Glutamatergic neuron (in vitro differentiated cells): ENCODE data around the gene IWS1. TPM values are rescaled to one million over a fixed set of nuclear protein-coding genes. Genes with fewer than 3 reads are reported as not detected.

Experiments used
- DNase-seq: peaks from one replicate; pipeline ENCODE4 v3.0.0; 2022
- H3K27ac Mint-ChIP-seq: one replicate; pipeline ENCODE4 v1.8.0; 2020; ENCODE audit warnings: mild to moderate bottlenecking, mixed read lengths, inconsistent platforms; ENCODE audit not compliant: unreplicated experiment
- H3K27me3 Mint-ChIP-seq: one replicate; pipeline ENCODE4 v1.8.0; 2020; ENCODE audit warnings: mild to moderate bottlenecking, moderate library complexity, mixed read lengths, inconsistent platforms; ENCODE audit not compliant: unreplicated experiment
- H3K36me3 Mint-ChIP-seq: one replicate; pipeline ENCODE4 v1.8.0; 2020; ENCODE audit warnings: mild to moderate bottlenecking, mixed read lengths, inconsistent platforms; ENCODE audit not compliant: unreplicated experiment
- H3K4me1 Mint-ChIP-seq: one replicate; pipeline ENCODE4 v1.8.0; 2020; ENCODE audit warnings: mild to moderate bottlenecking, low read depth, mixed read lengths, inconsistent platforms; ENCODE audit not compliant: unreplicated experiment
- H3K4me3 Mint-ChIP-seq: one replicate; pipeline ENCODE4 v1.8.0; 2020; ENCODE audit warnings: mild to moderate bottlenecking, mixed read lengths, inconsistent platforms; ENCODE audit not compliant: unreplicated experiment
- H3K9me3 Mint-ChIP-seq: one replicate; pipeline ENCODE4 v1.8.0; 2020; ENCODE audit warnings: mild to moderate bottlenecking, moderate library complexity, mixed read lengths, inconsistent platforms; ENCODE audit not compliant: unreplicated experiment
- total RNA-seq: library from RNA; stranded (reverse); fragmentation: NEBNext Ultra II Directional; extraction: Animal tissue kit (Norgen Biotek cat#: 25700); gene quantifications from one replicate; pipeline ENCODE4 v1.2.1, GENCODE V29; 2021; ENCODE audit not compliant: unreplicated experiment
- TF ChIP-seq, protein P1 (sequence below): fragments of 200-600 bp; sonication (generic); IDR thresholded peaks from one replicate; pipeline ENCODE4 v1.5.0; 2021; ENCODE audit not compliant: partially characterized antibody, unreplicated experiment

The IWS1 gene
- total RNA-seq, 1 donor from 2014 or later = 46.1 TPM

DNA sequence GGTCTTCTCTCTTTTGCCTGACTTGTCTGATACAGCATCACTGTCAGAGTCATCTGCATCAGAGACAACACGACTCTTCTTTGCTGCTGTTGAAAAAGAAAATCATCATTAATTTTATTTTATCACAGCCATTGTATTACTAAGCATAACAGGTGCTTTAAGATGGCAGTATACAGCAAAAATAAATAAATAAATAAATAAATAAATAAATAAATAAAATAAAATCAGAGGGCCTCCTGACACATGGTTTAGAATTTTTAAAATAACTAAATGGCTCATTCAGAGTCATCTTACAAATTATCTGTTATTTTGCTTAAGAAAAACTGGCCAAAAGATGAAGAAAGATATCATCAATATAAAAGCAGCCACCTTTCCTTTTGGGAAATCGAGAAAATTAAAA, 22.8 kb downstream of the IWS1 start:
- TF ChIP-seq, protein P1, sequence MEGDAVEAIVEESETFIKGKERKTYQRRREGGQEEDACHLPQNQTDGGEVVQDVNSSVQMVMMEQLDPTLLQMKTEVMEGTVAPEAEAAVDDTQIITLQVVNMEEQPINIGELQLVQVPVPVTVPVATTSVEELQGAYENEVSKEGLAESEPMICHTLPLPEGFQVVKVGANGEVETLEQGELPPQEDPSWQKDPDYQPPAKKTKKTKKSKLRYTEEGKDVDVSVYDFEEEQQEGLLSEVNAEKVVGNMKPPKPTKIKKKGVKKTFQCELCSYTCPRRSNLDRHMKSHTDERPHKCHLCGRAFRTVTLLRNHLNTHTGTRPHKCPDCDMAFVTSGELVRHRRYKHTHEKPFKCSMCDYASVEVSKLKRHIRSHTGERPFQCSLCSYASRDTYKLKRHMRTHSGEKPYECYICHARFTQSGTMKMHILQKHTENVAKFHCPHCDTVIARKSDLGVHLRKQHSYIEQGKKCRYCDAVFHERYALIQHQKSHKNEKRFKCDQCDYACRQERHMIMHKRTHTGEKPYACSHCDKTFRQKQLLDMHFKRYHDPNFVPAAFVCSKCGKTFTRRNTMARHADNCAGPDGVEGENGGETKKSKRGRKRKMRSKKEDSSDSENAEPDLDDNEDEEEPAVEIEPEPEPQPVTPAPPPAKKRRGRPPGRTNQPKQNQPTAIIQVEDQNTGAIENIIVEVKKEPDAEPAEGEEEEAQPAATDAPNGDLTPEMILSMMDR = no peak
- H3K4me1 Mint-ChIP-seq = peaks cover 6% of the 10 kb centered on the region
- H3K36me3 Mint-ChIP-seq = no peaks in the 10 kb centered on the region
- peak overlapping the region; percentile 11 for H3K27ac Mint-ChIP-seq
- H3K9me3 Mint-ChIP-seq = no peaks in the 10 kb centered on the region
- no peaks in the 10 kb centered on the region for H3K27me3 Mint-ChIP-seq
- no peak for DNase-seq
- no peak overlapping the region for H3K4me3 Mint-ChIP-seq

DNA sequence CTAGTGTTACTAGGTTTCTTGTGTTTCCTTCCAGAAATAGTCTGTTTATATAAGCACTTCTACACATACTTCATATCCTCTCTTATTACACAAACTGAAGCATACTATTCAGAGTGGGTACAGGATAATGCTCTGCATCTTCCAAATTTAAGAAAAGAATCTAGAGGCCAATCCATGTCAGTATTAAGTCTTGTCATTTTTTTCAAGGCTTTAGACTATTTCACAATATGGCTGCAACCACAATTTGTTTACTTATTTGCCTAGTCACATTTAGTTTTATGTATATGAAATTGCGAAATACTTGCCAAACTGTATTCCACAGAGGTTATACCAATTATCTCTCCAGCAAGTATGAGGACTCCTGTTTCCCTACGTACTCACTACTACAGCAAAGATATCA, 27.9 kb downstream of the IWS1 start:
- Mint-ChIP-seq H3K4me1 (no peaks in the 10 kb centered on the region), H3K27me3 (no peaks in the 10 kb centered on the region), H3K36me3 (peaks cover 2% of the 10 kb centered on the region), H3K27ac (no peak overlapping the region), H3K4me3 (no peak overlapping the region), H3K9me3 (no peaks in the 10 kb centered on the region)
- TF ChIP-seq, protein P1 = no peak
- DNase-seq = no peak

DNA sequence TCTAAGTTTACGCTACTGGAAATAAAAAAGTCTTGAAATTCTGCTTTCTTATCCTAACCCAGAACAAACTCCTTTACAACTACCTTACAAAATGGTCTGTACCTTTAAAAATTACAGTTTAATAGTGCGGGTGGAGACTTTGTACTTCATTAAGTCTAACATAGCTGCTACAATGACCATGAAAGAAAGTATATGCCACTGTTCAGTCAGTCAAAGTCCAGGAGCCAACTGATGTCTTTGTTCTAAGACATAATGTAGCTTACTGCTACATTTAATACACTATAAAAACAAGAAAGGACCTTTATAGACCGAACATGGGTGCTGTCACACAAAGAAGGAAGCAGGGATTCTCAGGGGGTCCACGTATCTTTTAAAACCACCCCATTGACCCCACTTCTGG, 36.0 kb downstream of the IWS1 start:
- Mint-ChIP-seq H3K27ac (no peak overlapping the region), H3K36me3 (peaks cover 3% of the 10 kb centered on the region), H3K4me1 (no peaks in the 10 kb centered on the region), H3K9me3 (no peaks in the 10 kb centered on the region), H3K4me3 (no peak overlapping the region), H3K27me3 (no peaks in the 10 kb centered on the region)
- no peak for DNase-seq
- TF ChIP-seq, protein P1 = no peak

DNA sequence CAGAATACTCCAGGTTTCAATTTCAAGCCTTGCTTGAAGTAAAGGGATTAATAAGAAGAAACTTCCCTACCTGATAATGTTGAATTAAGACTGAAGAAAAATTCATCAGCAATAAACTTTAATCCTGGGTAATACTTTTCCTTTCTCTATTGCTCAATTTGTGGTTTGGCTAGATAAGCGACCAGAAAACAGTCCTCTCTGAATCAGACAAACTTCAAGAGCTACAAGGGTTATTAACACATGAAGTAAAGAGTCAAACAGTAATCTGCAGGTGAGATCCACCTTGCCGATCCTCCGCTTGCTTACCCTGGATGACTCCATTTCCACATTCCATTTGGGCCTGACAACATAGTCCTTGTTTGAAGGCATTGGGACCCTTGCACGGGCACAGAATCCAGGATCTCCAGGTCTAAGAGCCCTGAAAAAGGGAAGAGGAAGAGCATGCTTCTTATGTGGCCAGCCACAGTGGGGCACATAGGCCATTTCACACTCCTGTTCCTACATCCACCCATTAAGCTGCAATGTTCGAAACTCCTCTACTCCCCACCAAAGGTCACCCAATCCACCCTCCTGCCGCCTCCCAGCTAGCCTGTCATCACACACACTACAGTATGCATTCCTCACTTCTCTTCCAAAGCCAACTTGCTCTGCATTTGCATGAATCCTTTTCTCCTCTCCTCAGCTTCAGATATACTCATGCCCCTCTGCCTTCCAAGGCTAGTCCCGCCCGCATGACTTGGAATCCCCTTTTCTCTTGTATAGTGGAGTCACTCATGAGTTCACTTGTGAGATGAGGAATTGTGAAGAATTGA, 39.8 kb downstream of the IWS1 start:
- no peaks in the 10 kb centered on the region for H3K9me3 Mint-ChIP-seq
- DNase-seq = no peak
- no peaks in the 10 kb centered on the region for H3K27me3 Mint-ChIP-seq
- H3K27ac Mint-ChIP-seq = no peak overlapping the region
- TF ChIP-seq, protein P1 = no peak
- no peaks in the 10 kb centered on the region for H3K36me3 Mint-ChIP-seq
- no peak overlapping the region for H3K4me3 Mint-ChIP-seq
- no peaks in the 10 kb centered on the region for H3K4me1 Mint-ChIP-seq

DNA sequence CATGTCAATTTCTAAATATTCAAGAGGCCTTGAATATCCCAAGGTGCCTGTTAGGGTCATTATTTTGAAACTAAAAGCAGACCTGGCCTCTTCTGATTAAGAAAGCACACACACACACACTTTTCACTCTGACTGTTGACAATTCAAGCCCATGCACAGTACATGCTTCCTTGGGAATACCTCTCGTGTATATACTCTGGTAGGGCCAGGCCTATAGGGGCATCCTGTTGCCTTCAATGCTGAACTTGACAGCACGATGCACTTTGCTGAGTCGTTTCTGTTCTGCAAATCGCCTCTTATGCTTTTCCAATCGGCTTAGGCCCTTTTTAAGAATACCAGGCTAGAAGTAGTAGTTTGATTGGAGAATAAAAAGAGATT, 40.6 kb downstream of the IWS1 start:
- H3K27me3 Mint-ChIP-seq = no peaks in the 10 kb centered on the region
- no peaks in the 10 kb centered on the region for H3K9me3 Mint-ChIP-seq
- H3K4me3 Mint-ChIP-seq = no peak overlapping the region
- DNase-seq = no peak
- H3K36me3 Mint-ChIP-seq = no peaks in the 10 kb centered on the region
- TF ChIP-seq, protein P1 = no peak
- H3K27ac Mint-ChIP-seq = no peak overlapping the region
- no peaks in the 10 kb centered on the region for H3K4me1 Mint-ChIP-seq
